Measurements from ENCODE around the gene MEF2B. TPM values are rescaled to one million over a fixed set of nuclear protein-coding genes. Genes with fewer than 3 reads are reported as not detected.

Gene MEF2B
- 0.35 to 0.74 TPM (median 0.69 TPM) in 5 replicates for total RNA-seq (2022; extraction: Qiagen RNA extraction; ENCODE audit: low read depth)

GRCh38 chr19:19170053-19170872, at the start of gene MEF2B:
MEF2B (minus strand) TSS chr19:19170263; CDS start chr19:19150735, 19,528 bp downstream.

GRCh38 chr19:19211499-19212420, 41.7 kb upstream of the MEF2B start, which contains the start of gene NCAN:
NCAN (plus strand) TSS chr19:19211958; CDS start chr19:19216954, 4,996 bp downstream.

GRCh38 chr19:19203012-19203856, 33.2 kb upstream of the MEF2B start, which contains the start of gene NR2C2AP:
NR2C2AP (minus strand) TSS chr19:19203414; CDS start chr19:19203060, 354 bp downstream.

GRCh38 chr19:19192078-19192882, 22.2 kb upstream of the MEF2B start, which contains the start of the genes BORCS8 and RFXANK:
BORCS8 (minus strand) TSS chr19:19192152; CDS start chr19:19192117, 35 bp downstream.
RFXANK (plus strand) TSS chr19:19192258; CDS start chr19:19193947, 1,689 bp downstream.

GRCh38 chr19:19138109-19138981, 31.7 kb downstream of the MEF2B start, which contains the start of gene TMEM161A:
TMEM161A (minus strand) TSS chr19:19138478; CDS start chr19:19138428, 50 bp downstream.

Other genes starting within 250 kb of the MEF2B start
- 24.2 to 33.9 TPM (median 30.5 TPM) in 5 replicates for gene HOMER3, start 229.0 kb downstream of the MEF2B start, total RNA-seq (2022; extraction: Qiagen RNA extraction; ENCODE audit: low read depth)
- 22.0 to 36.1 TPM (median 33.5 TPM) in 5 replicates for gene SUGP2, start 136.7 kb downstream of the MEF2B start, total RNA-seq (2022; extraction: Qiagen RNA extraction; ENCODE audit: low read depth)
- gene ARMC6, start 136.7 kb downstream of the MEF2B start, total RNA-seq (2022; extraction: Qiagen RNA extraction; ENCODE audit: low read depth) = 22.6 to 31.4 TPM (median 28.3 TPM) in 5 replicates
- 0.43 to 1.1 TPM (median 0.89 TPM) in 5 replicates for gene SLC25A42, start 106.3 kb downstream of the MEF2B start, total RNA-seq (2022; extraction: Qiagen RNA extraction; ENCODE audit: low read depth)
- 20.8 to 29.2 TPM (median 24.8 TPM) in 5 replicates for gene TMEM161A, start 31.8 kb downstream of the MEF2B start, total RNA-seq (2022; extraction: Qiagen RNA extraction; ENCODE audit: low read depth)
- 10.1 to 12.1 TPM (median 11.4 TPM) in 5 replicates for gene BORCS8, start 21.9 kb upstream of the MEF2B start, total RNA-seq (2022; extraction: Qiagen RNA extraction; ENCODE audit: low read depth)
- 35.9 to 46.1 TPM (median 44.8 TPM) in 5 replicates for gene RFXANK, start 22.0 kb upstream of the MEF2B start, total RNA-seq (2022; extraction: Qiagen RNA extraction; ENCODE audit: low read depth)
- gene NR2C2AP, start 33.2 kb upstream of the MEF2B start, total RNA-seq (2022; extraction: Qiagen RNA extraction; ENCODE audit: low read depth) = 26.9 to 34.5 TPM (median 33.5 TPM) in 5 replicates
- gene NCAN, start 41.7 kb upstream of the MEF2B start, total RNA-seq (2022; extraction: Qiagen RNA extraction; ENCODE audit: low read depth) = 0.03 to 0.20 TPM (median 0.09 TPM) in 4 of 5 replicates, not detected in the other
- 0.38 to 1.1 TPM (median 0.84 TPM) in 5 replicates for gene TM6SF2, start 103.0 kb upstream of the MEF2B start, total RNA-seq (2022; extraction: Qiagen RNA extraction; ENCODE audit: low read depth)
- 22.3 to 27.9 TPM (median 25.6 TPM) in 5 replicates for gene SUGP1, start 150.2 kb upstream of the MEF2B start, total RNA-seq (2022; extraction: Qiagen RNA extraction; ENCODE audit: low read depth)
- gene MAU2, start 150.6 kb upstream of the MEF2B start, total RNA-seq (2022; extraction: Qiagen RNA extraction; ENCODE audit: low read depth) = 11.7 to 15.5 TPM (median 14.2 TPM) in 5 replicates
- gene GATAD2A, start 235.4 kb upstream of the MEF2B start, total RNA-seq (2022; extraction: Qiagen RNA extraction; ENCODE audit: low read depth) = 47.6 to 63.0 TPM (median 52.4 TPM) in 5 replicates